ENCODE data around the gene UGT2A1.

DNA sequence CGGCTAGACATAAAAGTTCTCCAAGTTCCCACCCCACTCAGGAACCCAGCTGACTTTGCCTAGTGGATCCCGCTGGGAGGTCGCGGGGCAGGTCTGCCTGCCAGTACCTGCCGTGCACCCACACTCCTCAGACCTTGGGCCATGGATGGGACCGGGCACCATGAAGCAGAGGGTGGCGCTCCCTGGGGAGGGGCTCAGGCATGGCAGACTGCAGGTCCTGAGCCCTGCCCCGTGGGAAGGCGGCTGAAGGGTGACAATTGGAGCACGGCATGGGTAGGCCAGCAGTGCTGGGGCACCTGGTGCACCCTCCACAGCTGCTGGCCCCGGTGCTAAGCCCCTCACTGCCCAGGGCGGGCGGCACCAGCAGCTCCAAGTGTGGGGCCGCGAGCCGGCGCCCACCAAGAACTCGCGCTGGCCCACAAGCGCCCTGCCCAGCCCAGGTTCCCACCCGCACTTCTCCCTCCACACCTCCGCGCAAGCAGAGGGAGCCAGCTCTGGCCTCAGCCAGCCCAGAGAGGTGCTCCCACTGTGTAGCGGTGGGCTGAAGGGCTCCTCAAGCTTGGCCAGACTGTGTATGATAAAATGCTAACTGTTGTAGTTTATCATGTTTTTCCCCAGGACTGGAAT is 76.7 kb downstream of the UGT2A1 start:
- TF ChIP-seq, protein P1, sequence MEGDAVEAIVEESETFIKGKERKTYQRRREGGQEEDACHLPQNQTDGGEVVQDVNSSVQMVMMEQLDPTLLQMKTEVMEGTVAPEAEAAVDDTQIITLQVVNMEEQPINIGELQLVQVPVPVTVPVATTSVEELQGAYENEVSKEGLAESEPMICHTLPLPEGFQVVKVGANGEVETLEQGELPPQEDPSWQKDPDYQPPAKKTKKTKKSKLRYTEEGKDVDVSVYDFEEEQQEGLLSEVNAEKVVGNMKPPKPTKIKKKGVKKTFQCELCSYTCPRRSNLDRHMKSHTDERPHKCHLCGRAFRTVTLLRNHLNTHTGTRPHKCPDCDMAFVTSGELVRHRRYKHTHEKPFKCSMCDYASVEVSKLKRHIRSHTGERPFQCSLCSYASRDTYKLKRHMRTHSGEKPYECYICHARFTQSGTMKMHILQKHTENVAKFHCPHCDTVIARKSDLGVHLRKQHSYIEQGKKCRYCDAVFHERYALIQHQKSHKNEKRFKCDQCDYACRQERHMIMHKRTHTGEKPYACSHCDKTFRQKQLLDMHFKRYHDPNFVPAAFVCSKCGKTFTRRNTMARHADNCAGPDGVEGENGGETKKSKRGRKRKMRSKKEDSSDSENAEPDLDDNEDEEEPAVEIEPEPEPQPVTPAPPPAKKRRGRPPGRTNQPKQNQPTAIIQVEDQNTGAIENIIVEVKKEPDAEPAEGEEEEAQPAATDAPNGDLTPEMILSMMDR (IDR thresholded peaks at IDR 0.05): no peak
- TF ChIP-seq POLR2A (IDR thresholded peaks at IDR 0.05): no peak
